Measurements from ENCODE around the gene DCAF5.
"Not testable (repeated sequence)": the region's sequence is repeated elsewhere in the genome, so short reads cannot be mapped to it uniquely, and the experiment has no call there.

The DCAF5 gene, protein sequence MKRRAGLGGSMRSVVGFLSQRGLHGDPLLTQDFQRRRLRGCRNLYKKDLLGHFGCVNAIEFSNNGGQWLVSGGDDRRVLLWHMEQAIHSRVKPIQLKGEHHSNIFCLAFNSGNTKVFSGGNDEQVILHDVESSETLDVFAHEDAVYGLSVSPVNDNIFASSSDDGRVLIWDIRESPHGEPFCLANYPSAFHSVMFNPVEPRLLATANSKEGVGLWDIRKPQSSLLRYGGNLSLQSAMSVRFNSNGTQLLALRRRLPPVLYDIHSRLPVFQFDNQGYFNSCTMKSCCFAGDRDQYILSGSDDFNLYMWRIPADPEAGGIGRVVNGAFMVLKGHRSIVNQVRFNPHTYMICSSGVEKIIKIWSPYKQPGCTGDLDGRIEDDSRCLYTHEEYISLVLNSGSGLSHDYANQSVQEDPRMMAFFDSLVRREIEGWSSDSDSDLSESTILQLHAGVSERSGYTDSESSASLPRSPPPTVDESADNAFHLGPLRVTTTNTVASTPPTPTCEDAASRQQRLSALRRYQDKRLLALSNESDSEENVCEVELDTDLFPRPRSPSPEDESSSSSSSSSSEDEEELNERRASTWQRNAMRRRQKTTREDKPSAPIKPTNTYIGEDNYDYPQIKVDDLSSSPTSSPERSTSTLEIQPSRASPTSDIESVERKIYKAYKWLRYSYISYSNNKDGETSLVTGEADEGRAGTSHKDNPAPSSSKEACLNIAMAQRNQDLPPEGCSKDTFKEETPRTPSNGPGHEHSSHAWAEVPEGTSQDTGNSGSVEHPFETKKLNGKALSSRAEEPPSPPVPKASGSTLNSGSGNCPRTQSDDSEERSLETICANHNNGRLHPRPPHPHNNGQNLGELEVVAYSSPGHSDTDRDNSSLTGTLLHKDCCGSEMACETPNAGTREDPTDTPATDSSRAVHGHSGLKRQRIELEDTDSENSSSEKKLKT

GRCh38 chr14:69152902-69153151 lies at the start of gene DCAF5:
DCAF5 (minus strand) TSS chr14:69153119; CDS start chr14:69152978, 141 bp downstream.
- no peak for DNase-seq

DNA sequence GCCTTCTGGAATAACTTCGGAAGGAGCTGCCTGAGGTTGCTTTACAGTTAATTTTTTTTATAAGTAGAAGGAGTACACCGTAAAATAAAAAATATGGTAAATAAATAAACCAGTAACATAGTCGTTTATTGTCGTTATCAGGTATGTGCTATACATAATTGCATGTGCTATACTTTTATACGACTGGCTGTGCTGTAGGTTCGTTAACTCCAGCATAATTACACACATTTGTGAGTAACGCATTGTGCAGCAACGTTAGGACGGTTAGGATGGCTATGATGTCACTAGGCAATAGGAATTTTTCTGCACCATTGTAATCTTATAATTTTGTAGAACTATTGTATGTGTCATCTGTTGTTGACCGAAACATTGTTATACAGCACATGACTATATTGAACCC lies 46.9 kb upstream of the DCAF5 start:
- DNase-seq: no peak

DNA sequence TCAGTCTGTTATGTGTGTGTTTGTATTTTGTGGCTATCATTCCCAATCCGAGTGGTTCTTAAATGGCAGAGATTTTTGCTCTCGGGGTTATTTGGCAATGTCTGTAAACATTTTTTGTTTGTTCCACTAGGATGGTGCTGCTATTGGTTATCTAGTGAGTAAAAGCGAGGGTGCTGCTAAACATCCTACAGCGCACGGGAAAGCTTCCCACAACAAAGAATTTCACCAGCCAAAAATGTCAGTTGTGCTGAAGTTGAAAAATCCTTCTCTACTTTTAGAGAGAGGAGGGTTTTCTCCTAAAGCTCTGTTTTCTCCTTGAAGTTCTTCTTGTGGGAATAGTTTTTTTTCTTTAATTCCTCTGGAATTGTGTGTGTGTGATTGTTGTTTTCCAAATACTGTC lies 40.8 kb upstream of the DCAF5 start:
- no peak for DNase-seq

DNA sequence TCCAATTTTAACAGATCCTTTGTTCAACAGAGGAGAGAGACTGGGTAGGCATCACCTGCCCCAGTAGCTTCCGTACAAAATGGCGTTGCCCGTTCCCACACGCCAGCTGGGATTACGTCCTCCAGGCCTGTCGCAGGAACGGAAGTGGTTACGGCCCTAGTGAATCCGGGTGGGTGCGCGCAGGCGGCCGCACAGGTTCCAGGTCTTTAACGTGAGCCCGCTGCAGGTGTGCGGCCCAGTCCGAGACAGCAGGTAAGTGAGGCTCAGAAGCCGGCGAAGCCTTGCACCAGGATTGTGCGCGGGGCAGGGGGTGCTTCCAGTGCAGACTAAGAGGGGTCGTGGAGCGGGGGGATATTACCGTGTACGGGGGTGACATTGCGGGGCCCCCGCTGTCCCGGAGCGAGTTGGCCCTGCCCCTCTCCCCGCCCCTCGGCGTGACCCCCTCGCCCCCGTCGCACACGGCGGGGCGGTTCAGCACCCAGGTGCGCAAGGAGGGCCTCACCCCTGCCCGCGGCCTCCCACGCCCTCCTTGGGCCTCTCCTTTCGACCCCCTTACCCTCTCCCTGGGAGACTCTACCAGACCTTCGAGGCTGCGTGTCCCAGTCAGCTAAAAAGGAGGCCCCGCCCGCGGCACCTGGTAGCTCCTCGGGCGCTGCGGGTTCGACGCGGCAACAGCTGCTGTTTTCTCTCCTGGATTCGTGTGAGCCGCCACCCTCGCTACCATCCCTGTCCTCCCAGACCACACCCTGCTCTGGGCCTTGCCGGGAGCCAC lies 38.6 kb upstream of the DCAF5 start, which contains the start of gene EXD2:
EXD2 (plus strand) TSS at position 159 of the 772 bp plus-strand sequence. CDS start 17,973 bp downstream, outside the sequence.
- peak; percentile 44 for DNase-seq

DNA sequence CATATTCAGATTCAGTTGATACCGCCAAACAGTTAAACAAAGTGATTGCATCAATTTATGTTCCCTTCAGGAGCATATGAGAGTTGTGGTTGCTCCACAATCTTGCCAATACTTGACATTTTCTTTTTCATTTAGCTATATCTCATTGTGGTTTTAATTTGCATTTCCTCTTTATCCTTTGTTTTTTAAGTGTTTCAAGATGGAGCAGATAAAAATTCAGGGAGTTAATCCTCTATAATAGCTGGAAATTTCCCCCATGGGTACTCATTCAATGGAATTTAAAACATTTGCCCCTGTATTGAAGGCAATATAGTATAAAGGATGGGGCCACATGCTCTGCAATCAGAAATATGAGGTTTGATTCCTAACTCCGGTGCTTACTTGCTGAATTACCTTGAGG lies 37.3 kb upstream of the DCAF5 start:
- no peak for DNase-seq

DNA sequence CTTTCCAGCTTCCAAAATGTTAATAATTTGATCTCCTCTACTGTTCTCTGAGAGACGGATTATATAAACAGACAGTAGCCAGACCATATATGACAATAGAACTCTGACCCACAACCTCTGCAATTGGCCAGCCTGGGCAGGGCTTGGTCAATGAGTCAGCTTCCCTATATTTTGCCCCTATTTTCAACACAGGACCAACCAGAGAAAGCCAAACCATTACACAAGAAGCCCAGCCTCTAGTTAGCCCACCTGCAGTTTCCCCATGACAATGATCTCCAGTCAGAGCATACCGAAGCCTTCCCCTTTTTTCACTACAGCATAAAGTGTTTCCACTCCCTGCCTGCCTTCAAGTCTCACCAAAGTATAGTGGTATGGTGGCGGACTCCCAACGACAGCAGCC lies 30.8 kb upstream of the DCAF5 start:
- DNase-seq: no peak

GRCh38 chr14:69182580-69182979 lies 29.7 kb upstream of the DCAF5 start:
- not testable (repeated sequence) for DNase-seq

GRCh38 chr14:69181491-69181890 lies 28.6 kb upstream of the DCAF5 start:
- DNase-seq: no peak

GRCh38 chr14:69175130-69175529 lies 22.2 kb upstream of the DCAF5 start:
- DNase-seq: no peak

DNA sequence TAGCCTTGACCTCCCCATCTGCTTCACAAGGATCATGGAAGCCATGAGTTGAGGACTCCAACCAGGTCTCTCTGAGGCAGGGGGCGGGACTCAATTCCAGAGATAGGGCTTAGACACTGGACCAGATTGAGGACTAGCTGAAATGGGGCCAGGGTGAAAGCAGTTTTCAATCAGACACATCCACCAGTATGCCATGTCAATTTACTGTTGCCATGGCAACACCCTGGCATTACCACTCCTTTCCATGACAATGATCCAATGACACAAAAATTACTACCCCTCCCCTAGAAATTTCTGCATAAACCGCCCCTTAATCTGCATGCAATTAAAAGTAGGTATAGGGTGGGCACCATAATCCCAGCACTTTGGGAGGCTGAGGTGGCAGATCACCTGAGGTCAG lies 18.6 kb upstream of the DCAF5 start:
- DNase-seq: no peak

DNA sequence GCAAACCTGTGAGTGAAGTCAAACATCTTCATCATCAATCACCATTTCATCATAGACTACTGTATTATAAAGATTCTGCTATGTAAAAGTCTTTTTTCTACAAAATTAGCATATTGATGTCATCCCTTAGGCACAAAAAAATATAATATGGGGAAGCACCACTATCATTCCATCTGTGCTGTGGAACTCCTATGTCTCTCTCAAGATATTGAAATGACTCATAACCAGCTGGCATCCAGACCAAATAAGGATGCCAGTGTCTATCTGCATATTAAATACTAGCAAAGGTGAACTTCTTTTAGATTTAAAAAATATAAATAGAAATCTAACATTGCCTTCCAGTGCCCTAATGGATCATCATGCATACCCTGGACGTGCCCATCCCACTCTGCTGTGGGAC lies 17.9 kb upstream of the DCAF5 start:
- no peak for DNase-seq

- DNase-seq: not testable (repeated sequence)
Measured at GRCh38 chr14:69165787-69166186, 12.9 kb upstream of the DCAF5 start.

GRCh38 chr14:69161590-69161989 lies 8.7 kb upstream of the DCAF5 start:
- no peak for DNase-seq

DNA sequence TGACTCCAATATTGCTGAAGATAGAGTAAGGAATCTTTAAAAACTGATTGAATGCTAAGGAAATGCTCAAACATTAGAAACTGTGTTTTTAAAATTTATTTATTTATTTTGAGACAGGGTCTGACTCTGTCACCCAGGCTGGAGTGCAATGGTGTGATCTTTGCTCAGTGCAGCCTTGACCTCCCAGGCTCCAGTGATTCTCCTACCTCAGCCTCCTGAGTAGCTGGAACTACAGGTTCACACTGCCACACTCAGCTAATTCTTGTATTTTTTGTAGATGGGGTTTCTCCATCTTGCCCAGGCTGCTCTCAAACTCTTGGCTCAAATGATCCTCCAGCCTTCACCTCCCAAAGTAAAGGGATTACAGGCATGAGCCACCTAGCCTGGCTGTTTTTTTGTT lies 3.3 kb upstream of the DCAF5 start:
- no peak for DNase-seq

DNA sequence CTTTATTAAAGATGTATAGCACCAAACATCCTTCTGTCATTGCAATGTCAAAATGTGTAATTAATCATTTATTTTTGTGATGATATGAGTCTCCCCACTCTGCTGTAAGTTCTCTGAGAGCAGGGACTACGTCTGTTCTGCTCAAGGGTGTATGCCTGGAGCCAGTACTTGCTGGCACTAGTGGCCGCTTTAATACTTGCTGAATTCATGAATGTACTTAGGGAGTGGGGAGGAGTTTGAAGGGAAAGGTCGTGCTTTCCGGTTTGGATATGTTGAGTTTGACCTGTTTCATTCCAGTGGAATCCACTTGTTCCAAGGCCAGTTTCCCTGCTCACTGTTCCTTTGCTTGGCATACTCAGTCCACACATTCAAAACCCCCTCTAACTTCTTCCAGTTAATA lies 1.9 kb upstream of the DCAF5 start:
- no peak for DNase-seq

- no peak for DNase-seq
Measured at GRCh38 chr14:69153873-69154270, 953 bp upstream of the DCAF5 start.

DNA sequence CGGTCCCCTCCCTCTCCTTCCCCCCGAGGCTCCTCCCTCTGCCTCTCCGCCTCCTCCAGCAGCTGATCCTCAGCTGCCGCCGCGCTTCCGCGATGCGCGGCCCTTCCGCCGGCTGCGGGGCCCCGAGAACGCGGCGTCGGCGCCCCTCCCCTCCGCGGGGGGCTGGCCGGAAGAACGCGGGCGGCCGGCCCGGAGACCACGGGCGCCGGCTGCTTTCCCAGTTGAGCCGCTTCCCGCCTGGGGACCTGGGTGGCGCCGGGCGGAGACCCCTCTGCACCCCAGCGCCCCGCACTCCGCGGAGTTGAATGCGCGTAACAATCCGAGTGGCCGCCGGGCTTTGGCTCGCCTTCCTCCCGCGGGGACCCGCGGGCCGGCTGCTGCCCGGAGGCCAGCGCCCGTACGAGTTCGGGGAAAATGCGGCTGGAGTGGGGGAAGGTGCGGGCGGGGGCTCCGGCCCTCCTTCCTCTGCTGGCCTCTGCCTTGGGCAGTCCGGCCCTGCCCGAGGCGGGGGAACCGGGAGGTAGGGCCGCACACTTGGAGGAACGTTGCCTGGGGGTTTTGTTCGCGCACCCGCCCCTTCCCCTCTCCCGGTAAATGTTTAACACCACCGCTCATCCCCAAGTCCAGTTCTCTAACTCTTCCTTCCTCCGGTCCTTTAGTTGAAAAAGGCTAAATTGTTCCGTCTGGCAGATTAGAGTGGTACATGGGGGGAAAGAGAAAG lies 393 bp upstream of the DCAF5 start:
- peak; percentile 78 for DNase-seq

DNA sequence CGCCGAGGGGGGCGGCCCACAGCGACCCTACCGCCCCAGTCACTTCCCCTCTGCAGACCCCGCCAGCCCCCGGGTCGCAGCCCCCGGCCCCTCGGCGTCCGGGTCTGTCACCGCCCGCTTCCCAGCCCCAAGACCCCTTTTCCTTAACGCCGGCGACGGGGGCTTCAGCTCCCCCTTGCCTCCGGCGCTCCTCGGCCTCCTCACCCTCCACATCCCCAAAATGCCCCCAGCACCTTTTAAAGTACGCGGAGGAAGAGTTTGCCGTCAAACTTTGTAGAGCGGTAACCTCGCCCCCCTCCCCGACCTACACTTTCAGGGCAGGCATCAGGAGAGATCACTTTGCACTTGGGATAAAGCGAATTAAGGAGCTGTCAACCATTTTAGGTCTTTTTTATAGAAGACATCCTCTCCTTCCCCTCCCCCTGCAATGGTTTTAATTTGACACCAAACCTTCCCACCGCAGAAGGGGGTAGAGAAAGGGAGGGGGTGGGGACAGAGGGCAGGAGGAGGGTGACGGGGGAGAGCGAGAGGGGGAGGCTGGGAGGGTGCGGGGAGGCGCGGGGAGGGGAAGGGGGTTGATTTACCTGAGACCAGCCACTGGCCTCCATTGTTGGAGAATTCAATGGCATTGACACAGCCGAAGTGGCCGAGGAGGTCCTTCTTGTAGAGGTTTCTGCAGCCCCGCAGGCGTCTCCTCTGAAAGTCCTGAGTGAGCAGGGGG lies 578 bp downstream of the DCAF5 start:
- no peak for DNase-seq

GRCh38 chr14:69151458-69152180 lies 1.3 kb downstream of the DCAF5 start:
- peak; percentile 45 for DNase-seq

DNA sequence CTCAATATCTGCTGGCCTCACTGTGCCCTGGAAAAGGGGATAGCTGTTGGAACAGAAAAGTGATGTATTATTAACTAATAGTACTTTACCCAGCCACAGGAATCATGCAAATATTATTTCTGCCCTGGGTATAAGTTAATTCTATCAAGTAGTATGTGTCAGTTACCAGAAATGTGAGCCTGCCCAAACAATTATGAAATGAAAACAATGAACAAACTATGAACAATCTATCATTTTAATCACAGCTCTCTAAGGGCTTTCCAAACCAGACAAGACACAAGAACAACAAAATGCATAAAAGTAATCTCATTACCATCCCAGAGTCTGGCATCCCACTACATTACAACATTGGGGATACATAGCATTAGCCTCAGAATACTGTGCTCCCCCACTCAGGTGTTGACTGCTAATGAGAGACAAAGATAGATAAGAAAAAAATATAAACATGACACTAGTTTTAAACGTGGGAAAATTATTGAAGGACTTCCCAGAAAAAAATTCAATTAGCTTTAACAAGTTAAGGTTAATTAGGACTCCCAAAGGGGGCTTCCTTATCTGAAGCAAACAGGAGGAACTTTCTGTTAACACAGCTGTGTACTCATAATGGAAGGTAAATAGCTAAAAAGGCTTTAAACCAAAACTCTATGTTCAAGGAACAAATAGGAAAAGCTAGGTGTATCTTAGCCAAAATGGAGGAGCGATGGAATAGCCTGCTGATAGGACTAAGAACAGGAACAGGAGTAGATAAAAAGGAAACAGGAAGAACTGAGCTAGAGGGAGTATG lies 3.3 kb downstream of the DCAF5 start:
- no peak for DNase-seq

All from T1000 (cell line).